RWPE2 (cell line): ENCODE data around the gene ALK.

ENCODE experiments used
- ATAC-seq: fragments of 200-7000 bp; cut with Tn5 transposase; 3 replicates; pipeline ENCODE4 v1.9.1; 2021; ENCODE audit warnings: low read depth
- DNase-seq: peaks from one replicate; pipeline ENCODE4 v3.0.0-alpha.2; 2020; ENCODE audit warnings: low spot score
- H3K27ac ChIP-seq: fragments of 450-650 bp; 2 replicates; pipeline ENCODE4 v1.5.1; 2017; ENCODE audit warnings: mild to moderate bottlenecking; ENCODE audit not compliant: poor library complexity, severe bottlenecking
- H3K27me3 ChIP-seq: fragments of 250-450 bp; sonication (Bioruptor Pico); 2 replicates; pipeline ENCODE4 v1.5.1; 2021; ENCODE audit warnings: mild to moderate bottlenecking, moderate library complexity; ENCODE audit not compliant: insufficient read depth, poor library complexity, severe bottlenecking
- H3K36me3 ChIP-seq: fragments of 250-450 bp; sonication (Bioruptor Pico); 2 replicates; pipeline ENCODE4 v1.5.1; 2020; ENCODE audit warnings: low read depth, mild to moderate bottlenecking, moderate library complexity
- H3K4me1 ChIP-seq: fragments of 250-450 bp; sonication (Bioruptor Pico); 2 replicates; pipeline ENCODE4 v1.5.1; 2021; ENCODE audit warnings: mild to moderate bottlenecking, moderate library complexity; ENCODE audit not compliant: insufficient read depth, poor library complexity, severe bottlenecking
- H3K4me3 ChIP-seq: fragments of 250-450 bp; sonication (Bioruptor Pico); 2 replicates; pipeline ENCODE4 v1.5.1; 2021; ENCODE audit warnings: mild to moderate bottlenecking, moderate library complexity; ENCODE audit not compliant: severe bottlenecking
- H3K9me3 ChIP-seq: fragments of 250-450 bp; sonication (Bioruptor Pico); 2 replicates; pipeline ENCODE4 v1.5.1; 2021; ENCODE audit warnings: mild to moderate bottlenecking, moderate library complexity; ENCODE audit not compliant: severe bottlenecking
- CTCF ChIP-seq: fragments of 450-650 bp; IDR thresholded peaks from one replicate; pipeline ENCODE4 v1.5.1; 2017; ENCODE audit warnings: mild to moderate bottlenecking, moderate library complexity; ENCODE audit not compliant: poor library complexity, severe bottlenecking

The ALK gene

GRCh38 chr2:29469961-29470360, 451.4 kb downstream of the ALK start:
- no peak overlapping the region for H3K4me3 ChIP-seq
- no peak for TF ChIP-seq CTCF
- no peak for ATAC-seq
- H3K27ac ChIP-seq: no peak overlapping the region
- no peaks in the 10 kb centered on the region for H3K4me1 ChIP-seq
- no peaks in the 10 kb centered on the region for H3K36me3 ChIP-seq
- no peaks in the 10 kb centered on the region for H3K9me3 ChIP-seq
- no peak for DNase-seq
- H3K27me3 ChIP-seq: no peaks in the 10 kb centered on the region

DNA sequence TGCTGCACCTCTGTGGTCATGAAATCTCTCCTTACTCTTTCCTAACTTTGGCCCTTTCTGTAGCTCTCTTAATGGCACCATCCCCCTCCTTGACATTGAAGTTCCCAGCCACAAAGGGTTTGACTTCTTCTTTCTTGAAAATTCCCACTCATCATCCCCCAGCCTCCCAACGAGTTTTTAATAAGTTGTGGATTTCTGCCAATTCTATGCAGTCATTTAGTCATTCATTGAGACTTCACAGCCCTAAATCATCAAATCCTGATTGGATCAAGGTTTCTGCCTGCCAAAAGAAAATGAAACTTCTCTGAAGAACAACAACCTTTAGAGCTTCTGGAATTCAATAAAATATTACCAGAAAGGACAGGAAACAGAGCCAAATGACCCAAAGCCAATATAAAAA, 451.9 kb downstream of the ALK start:
- H3K27me3 ChIP-seq: no peaks in the 10 kb centered on the region
- no peak overlapping the region for H3K4me3 ChIP-seq
- DNase-seq (no peak), ATAC-seq (no peak)
- H3K27ac ChIP-seq: no peak overlapping the region
- no peaks in the 10 kb centered on the region for H3K4me1 ChIP-seq
- no peaks in the 10 kb centered on the region for H3K36me3 ChIP-seq
- H3K9me3 ChIP-seq: no peaks in the 10 kb centered on the region
- no peak for TF ChIP-seq CTCF

GRCh38 chr2:29463181-29463900, 458.0 kb downstream of the ALK start:
- no peak overlapping the region for H3K4me3 ChIP-seq
- H3K27me3 ChIP-seq: no peaks in the 10 kb centered on the region
- H3K9me3 ChIP-seq: no peaks in the 10 kb centered on the region
- TF ChIP-seq CTCF: no peak
- peak overlapping the region; percentile 95 for H3K27ac ChIP-seq
- ATAC-seq: peak; percentile 88
- H3K36me3 ChIP-seq: no peaks in the 10 kb centered on the region
- no peak for DNase-seq
- H3K4me1 ChIP-seq: peaks cover 16% of the 10 kb centered on the region

- Histone ChIP-seq H3K4me1 (peaks cover 16% of the 10 kb centered on the region), H3K36me3 (no peaks in the 10 kb centered on the region), H3K27me3 (no peaks in the 10 kb centered on the region), H3K27ac (peak overlapping the region; percentile 95), H3K9me3 (no peaks in the 10 kb centered on the region), H3K4me3 (no peak overlapping the region)
- no peak for TF ChIP-seq CTCF
- ATAC-seq (peak; percentile 53), DNase-seq (no peak)
Observed at GRCh38 chr2:29462293-29462692, 459.1 kb downstream of the ALK start.

GRCh38 chr2:29460190-29460589, 461.2 kb downstream of the ALK start:
- no peak for DNase-seq
- Histone ChIP-seq H3K27ac (peak overlapping the region; percentile 21), H3K36me3 (no peaks in the 10 kb centered on the region), H3K4me1 (peaks cover 16% of the 10 kb centered on the region), H3K9me3 (no peaks in the 10 kb centered on the region), H3K27me3 (no peaks in the 10 kb centered on the region), H3K4me3 (no peak overlapping the region)
- TF ChIP-seq CTCF: no peak
- no peak for ATAC-seq
